ENCODE data around the gene TRPM1. TPM values are rescaled to one million over a fixed set of nuclear protein-coding genes. Genes with fewer than 3 reads are reported as not detected.
A peak's percentile ranks its signal among the peaks of the same experiment; 100 is the strongest.

The TRPM1 gene
- total RNA-seq, 1 donor = under 0.01 TPM

GRCh38 chr15:31080591-31081014 lies 20.9 kb downstream of the TRPM1 start:
- TF ChIP-seq, protein P1, sequence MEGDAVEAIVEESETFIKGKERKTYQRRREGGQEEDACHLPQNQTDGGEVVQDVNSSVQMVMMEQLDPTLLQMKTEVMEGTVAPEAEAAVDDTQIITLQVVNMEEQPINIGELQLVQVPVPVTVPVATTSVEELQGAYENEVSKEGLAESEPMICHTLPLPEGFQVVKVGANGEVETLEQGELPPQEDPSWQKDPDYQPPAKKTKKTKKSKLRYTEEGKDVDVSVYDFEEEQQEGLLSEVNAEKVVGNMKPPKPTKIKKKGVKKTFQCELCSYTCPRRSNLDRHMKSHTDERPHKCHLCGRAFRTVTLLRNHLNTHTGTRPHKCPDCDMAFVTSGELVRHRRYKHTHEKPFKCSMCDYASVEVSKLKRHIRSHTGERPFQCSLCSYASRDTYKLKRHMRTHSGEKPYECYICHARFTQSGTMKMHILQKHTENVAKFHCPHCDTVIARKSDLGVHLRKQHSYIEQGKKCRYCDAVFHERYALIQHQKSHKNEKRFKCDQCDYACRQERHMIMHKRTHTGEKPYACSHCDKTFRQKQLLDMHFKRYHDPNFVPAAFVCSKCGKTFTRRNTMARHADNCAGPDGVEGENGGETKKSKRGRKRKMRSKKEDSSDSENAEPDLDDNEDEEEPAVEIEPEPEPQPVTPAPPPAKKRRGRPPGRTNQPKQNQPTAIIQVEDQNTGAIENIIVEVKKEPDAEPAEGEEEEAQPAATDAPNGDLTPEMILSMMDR (IDR thresholded peaks at IDR 0.05; ENCODE audit: insufficient read depth, low read depth, low read length) = no peak
- DNase-seq (ENCODE audit: low read depth) = peak; percentile 71
- H3K4me3 ChIP-seq (ENCODE audit: low read depth, low read length) = peak overlapping the region; percentile 44

DNA sequence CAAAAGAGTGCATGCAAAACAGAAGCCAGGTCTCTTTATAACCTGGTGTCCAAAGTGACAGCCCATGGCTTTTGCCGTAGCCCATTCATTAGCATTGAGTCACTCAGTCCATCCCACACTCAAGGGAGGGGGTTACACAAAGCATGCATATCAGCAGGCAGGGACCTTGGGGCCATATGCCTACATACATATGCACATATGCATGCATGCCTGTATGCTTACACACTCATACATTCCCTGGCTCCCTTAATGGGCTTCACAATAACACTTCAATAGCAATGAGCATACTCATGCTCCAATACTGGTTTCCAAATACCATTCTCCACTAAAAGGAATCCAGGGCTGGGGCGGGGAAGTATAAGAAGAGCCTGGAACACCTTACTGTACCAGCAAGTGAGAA lies 22.0 kb downstream of the TRPM1 start:
- H3K4me3 ChIP-seq (ENCODE audit: low read depth, low read length) = no peak overlapping the region
- TF ChIP-seq, protein P1 (IDR thresholded peaks at IDR 0.05; ENCODE audit: insufficient read depth, low read depth, low read length) = no peak
- DNase-seq (ENCODE audit: low read depth) = no peak

DNA sequence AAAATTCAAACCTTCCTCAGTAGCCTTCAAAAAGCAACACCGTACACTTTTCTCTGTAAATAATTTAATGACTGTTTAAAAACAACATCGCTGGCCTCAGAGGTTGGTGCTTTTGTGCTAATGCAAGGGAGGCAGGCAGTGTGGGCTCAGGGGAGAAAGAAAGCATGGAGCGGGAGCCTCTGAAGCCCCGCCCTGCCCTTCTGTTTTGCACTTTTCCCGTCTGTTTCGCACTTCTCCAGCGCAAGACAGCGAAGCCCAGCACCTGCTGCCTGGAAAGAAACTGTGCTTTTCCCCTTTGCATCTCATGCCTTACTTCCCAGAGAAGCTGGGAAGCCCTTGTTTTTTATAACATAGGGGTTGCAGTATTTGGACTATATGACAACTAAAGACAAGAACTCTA lies 23.1 kb downstream of the TRPM1 start:
- TF ChIP-seq, protein P1 (IDR thresholded peaks at IDR 0.05; ENCODE audit: insufficient read depth, low read depth, low read length) = no peak
- no peak for DNase-seq (ENCODE audit: low read depth)
- no peak overlapping the region for H3K4me3 ChIP-seq (ENCODE audit: low read depth, low read length)

DNA sequence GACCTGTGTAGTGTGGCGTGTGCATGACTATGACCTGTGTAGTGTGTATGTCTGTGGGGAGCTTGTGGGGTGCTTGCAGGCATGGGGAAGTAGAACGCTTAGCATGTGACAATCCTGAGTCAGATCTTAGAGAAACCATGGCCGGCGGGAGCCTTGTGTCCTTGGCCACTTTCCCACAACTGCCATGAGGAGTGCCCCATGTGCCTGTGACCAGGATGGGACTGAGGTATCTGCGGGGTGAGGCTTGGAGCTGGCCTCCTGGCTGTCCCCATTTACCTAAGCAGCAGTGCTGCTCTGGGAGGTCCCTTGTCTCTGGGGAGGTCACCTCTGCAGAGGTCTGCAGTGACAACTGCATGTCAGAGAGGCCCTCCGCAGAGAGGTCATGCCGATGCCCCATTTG lies 23.6 kb downstream of the TRPM1 start:
- TF ChIP-seq, protein P1 (IDR thresholded peaks at IDR 0.05; ENCODE audit: insufficient read depth, low read depth, low read length) = no peak
- DNase-seq (ENCODE audit: low read depth) = no peak
- H3K4me3 ChIP-seq (ENCODE audit: low read depth, low read length) = no peak overlapping the region

DNA sequence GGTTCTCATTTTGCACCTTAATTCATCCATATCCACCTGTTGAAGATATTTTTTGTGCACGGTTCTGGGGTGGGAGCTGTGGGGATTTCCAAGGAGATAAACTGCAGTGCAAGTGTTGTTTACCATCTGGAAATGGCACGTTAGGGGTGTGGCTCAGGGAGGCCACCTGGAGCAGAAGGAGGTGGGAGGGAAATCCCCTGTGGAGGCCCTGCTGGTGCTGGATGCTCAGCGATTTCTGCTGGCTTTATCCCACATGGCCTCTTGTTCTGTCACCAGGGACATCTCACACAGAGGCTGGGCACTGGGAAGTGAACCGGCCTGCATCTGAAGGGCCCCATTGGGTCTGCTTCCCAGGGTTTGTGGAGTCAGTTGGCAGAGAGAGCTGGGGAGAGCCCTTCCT lies 24.3 kb downstream of the TRPM1 start:
- no peak overlapping the region for H3K4me3 ChIP-seq (ENCODE audit: low read depth, low read length)
- TF ChIP-seq, protein P1 (IDR thresholded peaks at IDR 0.05; ENCODE audit: insufficient read depth, low read depth, low read length) = no peak
- DNase-seq (ENCODE audit: low read depth) = no peak

DNA sequence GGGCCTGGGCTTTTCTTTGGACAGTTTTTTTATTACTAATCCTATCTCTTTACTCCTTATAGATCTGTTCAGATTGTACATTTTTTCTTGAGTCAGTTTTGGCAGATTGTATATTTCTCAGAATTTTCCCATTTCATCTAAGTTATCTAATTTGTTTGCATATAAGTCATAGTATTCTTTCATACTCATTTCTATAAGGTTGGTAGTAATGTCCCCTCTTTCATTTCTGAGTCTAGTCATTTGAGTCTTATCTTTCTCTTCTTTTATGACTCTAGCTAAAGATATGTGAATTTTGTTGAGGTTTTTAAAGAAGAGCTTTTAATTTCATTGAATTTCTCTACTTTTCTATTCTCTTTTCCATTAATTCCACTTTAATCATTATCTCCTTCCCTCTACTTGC lies 27.2 kb downstream of the TRPM1 start:
- TF ChIP-seq, protein P1 (IDR thresholded peaks at IDR 0.05; ENCODE audit: insufficient read depth, low read depth, low read length) = no peak
- no peak for DNase-seq (ENCODE audit: low read depth)
- H3K4me3 ChIP-seq (ENCODE audit: low read depth, low read length) = no peak overlapping the region

- H3K4me3 ChIP-seq (ENCODE audit: low read depth, low read length) = no peak overlapping the region
- TF ChIP-seq, protein P1 (IDR thresholded peaks at IDR 0.05; ENCODE audit: insufficient read depth, low read depth, low read length) = no peak
- no peak for DNase-seq (ENCODE audit: low read depth)
Observed at GRCh38 chr15:31070867-31071266, 30.7 kb downstream of the TRPM1 start.

Data from fibroblast of villous mesenchyme (primary cell).